Cardiac muscle cell (in vitro differentiated cells and primary cell): ENCODE results near the gene TBC1D5. TPM values are rescaled to one million over a fixed set of nuclear protein-coding genes. Genes with fewer than 3 reads are reported as not detected.
"Not testable (repeated sequence)": the region's sequence is repeated elsewhere in the genome, so short reads cannot be mapped to it uniquely, and the experiment has no call there.

Experiments
- DNase-seq, 2 donors: peaks; one replicate each; pipeline versions ENCODE4 v3.0.0 to v3.0.0-alpha.2; 2010 to 2017; ENCODE audit warnings: low read depth in 1 of 2, low spot score in 1 of 2
- H3K27ac ChIP-seq: fragments of 200-600 bp; sonication (generic); 2 replicates; pipeline ENCODE4 v1.5.1; 2016
- H3K27me3 ChIP-seq: fragments of 200-600 bp; sonication (generic); 2 replicates; pipeline ENCODE4 v1.6.0; 2016; ENCODE audit warnings: control low read depth
- H3K36me3 ChIP-seq: fragments of 200-600 bp; sonication (generic); 2 replicates; pipeline ENCODE4 v1.5.1; 2016; ENCODE audit warnings: control low read depth
- H3K4me1 ChIP-seq: fragments of 200-600 bp; sonication (generic); 2 replicates; pipeline ENCODE4 v1.8.1; 2017; ENCODE audit warnings: low read depth, mild to moderate bottlenecking, mixed run types
- H3K4me3 ChIP-seq: fragments of 200-600 bp; sonication (generic); 2 replicates; pipeline ENCODE4 v1.5.1; 2016; ENCODE audit warnings: mild to moderate bottlenecking
- H3K9me3 ChIP-seq: fragments of 200-600 bp; sonication (generic); 2 replicates; pipeline ENCODE4 v1.5.1; 2017; ENCODE audit warnings: low read depth, mild to moderate bottlenecking, control low read depth
- CTCF ChIP-seq: IDR thresholded peaks from 2 replicates; pipeline ENCODE4 v1.5.1; 2012; ENCODE audit warnings: low read depth, mild to moderate bottlenecking, low read length
- polyA plus RNA-seq: library from polyadenylated mRNA; unstranded; fragments of >200 nt; fragmentation: Nextera tagmentation; extraction: Ambion mirVana; gene quantifications from 2 replicates; pipeline ENCODE4 v1.2.1, GENCODE V29; 2016
- total RNA-seq: library from RNA; depleted of rRNA; stranded (reverse); fragments of >200 nt; gene quantifications from 2 replicates; pipeline ENCODE4 v1.2.3, GENCODE V29; 2016

The TBC1D5 gene
- total and polyA plus RNA-seq, 2 experiments from 2014 or later = 34.5 to 66.6 TPM

GRCh38 chr3:17631609-17632008 is 110.8 kb downstream of the TBC1D5 start:
- H3K9me3 ChIP-seq = no peaks in the 10 kb centered on the region
- no peaks in the 10 kb centered on the region for H3K36me3 ChIP-seq
- H3K4me1 ChIP-seq = no peaks in the 10 kb centered on the region
- no peak for DNase-seq
- H3K27me3 ChIP-seq = no peaks in the 10 kb centered on the region
- H3K27ac ChIP-seq = no peak overlapping the region
- no peak for TF ChIP-seq CTCF
- no peak overlapping the region for H3K4me3 ChIP-seq

GRCh38 chr3:17629400-17629799 is 113.0 kb downstream of the TBC1D5 start:
- H3K4me3 ChIP-seq = no peak overlapping the region
- H3K4me1 ChIP-seq = no peaks in the 10 kb centered on the region
- H3K9me3 ChIP-seq = no peaks in the 10 kb centered on the region
- H3K27me3 ChIP-seq = no peaks in the 10 kb centered on the region
- no peaks in the 10 kb centered on the region for H3K36me3 ChIP-seq
- no peak for TF ChIP-seq CTCF
- H3K27ac ChIP-seq = no peak overlapping the region
- DNase-seq = no peak

- no peaks in the 10 kb centered on the region for H3K9me3 ChIP-seq
- no peak overlapping the region for H3K27ac ChIP-seq
- H3K4me3 ChIP-seq = no peak overlapping the region
- no peaks in the 10 kb centered on the region for H3K4me1 ChIP-seq
- H3K27me3 ChIP-seq = no peaks in the 10 kb centered on the region
- no peak for DNase-seq
- no peak for TF ChIP-seq CTCF
- no peaks in the 10 kb centered on the region for H3K36me3 ChIP-seq
These were observed 116.0 kb downstream of the TBC1D5 start for GRCh38 chr3:17626395-17626794.

- no peaks in the 10 kb centered on the region for H3K4me1 ChIP-seq
- H3K36me3 ChIP-seq = no peaks in the 10 kb centered on the region
- no peak for TF ChIP-seq CTCF
- H3K27ac ChIP-seq = no peak overlapping the region
- no peaks in the 10 kb centered on the region for H3K27me3 ChIP-seq
- H3K9me3 ChIP-seq = no peaks in the 10 kb centered on the region
- no peak overlapping the region for H3K4me3 ChIP-seq
- DNase-seq = no peak
These were observed 117.3 kb downstream of the TBC1D5 start for GRCh38 chr3:17625133-17625532.

GRCh38 chr3:17623464-17623863 is 119.0 kb downstream of the TBC1D5 start:
- no peak for TF ChIP-seq CTCF
- H3K27ac ChIP-seq = no peak overlapping the region
- DNase-seq = no peak
- no peak overlapping the region for H3K4me3 ChIP-seq
- H3K27me3 ChIP-seq = no peaks in the 10 kb centered on the region
- no peaks in the 10 kb centered on the region for H3K9me3 ChIP-seq
- no peaks in the 10 kb centered on the region for H3K4me1 ChIP-seq
- H3K36me3 ChIP-seq = no peaks in the 10 kb centered on the region

GRCh38 chr3:17619968-17620367 is 122.5 kb downstream of the TBC1D5 start:
- no peak overlapping the region for H3K4me3 ChIP-seq
- no peaks in the 10 kb centered on the region for H3K27me3 ChIP-seq
- DNase-seq = no peak
- no peak for TF ChIP-seq CTCF
- no peaks in the 10 kb centered on the region for H3K4me1 ChIP-seq
- H3K36me3 ChIP-seq = no peaks in the 10 kb centered on the region
- H3K27ac ChIP-seq = no peak overlapping the region
- no peaks in the 10 kb centered on the region for H3K9me3 ChIP-seq

GRCh38 chr3:17613017-17613416 is 129.4 kb downstream of the TBC1D5 start:
- not testable (repeated sequence) for DNase-seq, H3K27ac ChIP-seq, H3K9me3 ChIP-seq, H3K4me1 ChIP-seq, H3K36me3 ChIP-seq, H3K27me3 ChIP-seq, H3K4me3 ChIP-seq
